ENCODE results near the gene CLRN2.

Gene CLRN2

GRCh38 chr4:17545374-17546140, 30.6 kb downstream of the CLRN2 start:
- no peak for DNase-seq (ENCODE audit: insufficient read length, low spot score)
- TF ChIP-seq POLR2A (IDR thresholded peaks at IDR 0.05; ENCODE audit: low read depth, low read length) = no peak
- FAIRE-seq = no peak

- no peak for DNase-seq (ENCODE audit: insufficient read length, low spot score)
- no peak for TF ChIP-seq POLR2A (IDR thresholded peaks at IDR 0.05; ENCODE audit: low read depth, low read length)
- FAIRE-seq = no peak
These were observed 31.3 kb downstream of the CLRN2 start for GRCh38 chr4:17546222-17546621.

DNA sequence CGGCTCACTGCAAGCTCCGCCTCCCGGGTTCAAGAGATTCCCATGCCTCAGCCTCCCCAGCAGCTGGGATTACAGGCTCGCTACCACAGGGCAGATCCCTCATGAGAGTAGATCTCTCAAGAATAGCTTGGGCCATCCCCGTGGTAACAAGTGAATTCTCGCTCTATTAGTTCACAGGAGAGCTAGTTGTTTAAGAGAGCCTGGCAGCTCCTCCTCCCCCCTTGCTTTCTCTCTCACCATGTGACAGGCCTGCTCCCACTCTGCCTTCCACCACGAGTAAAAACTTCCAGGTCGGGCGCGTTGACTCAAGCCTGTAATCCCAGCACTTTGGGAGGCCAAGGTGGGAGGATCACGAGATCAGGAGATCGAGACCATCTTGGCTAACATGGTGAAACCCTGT, 31.7 kb downstream of the CLRN2 start:
- no peak for FAIRE-seq

GRCh38 chr4:17550549-17550948, 35.6 kb downstream of the CLRN2 start:
- TF ChIP-seq POLR2A (IDR thresholded peaks at IDR 0.05; ENCODE audit: low read depth, low read length) = no peak
- FAIRE-seq = no peak
- no peak for DNase-seq (ENCODE audit: insufficient read length, low spot score)

More for the DNA sequence above, 31.7 kb downstream of the CLRN2 start:
- no peak for DNase-seq (ENCODE audit: insufficient read length, low spot score)
- TF ChIP-seq POLR2A (IDR thresholded peaks at IDR 0.05; ENCODE audit: low read depth, low read length) = no peak

GRCh38 chr4:17552427-17552826, 37.5 kb downstream of the CLRN2 start:
- FAIRE-seq = no peak
- no peak for TF ChIP-seq POLR2A (IDR thresholded peaks at IDR 0.05; ENCODE audit: low read depth, low read length)
- DNase-seq (ENCODE audit: insufficient read length, low spot score) = no peak

GRCh38 chr4:17554568-17554967, 39.6 kb downstream of the CLRN2 start:
- no peak for TF ChIP-seq POLR2A (IDR thresholded peaks at IDR 0.05; ENCODE audit: low read depth, low read length)
- FAIRE-seq = no peak
- DNase-seq (ENCODE audit: insufficient read length, low spot score) = no peak

GRCh38 chr4:17556498-17556897, 41.5 kb downstream of the CLRN2 start:
- TF ChIP-seq POLR2A (IDR thresholded peaks at IDR 0.05; ENCODE audit: low read depth, low read length) = no peak
- DNase-seq (ENCODE audit: insufficient read length, low spot score) (no peak), FAIRE-seq (no peak)

DNA sequence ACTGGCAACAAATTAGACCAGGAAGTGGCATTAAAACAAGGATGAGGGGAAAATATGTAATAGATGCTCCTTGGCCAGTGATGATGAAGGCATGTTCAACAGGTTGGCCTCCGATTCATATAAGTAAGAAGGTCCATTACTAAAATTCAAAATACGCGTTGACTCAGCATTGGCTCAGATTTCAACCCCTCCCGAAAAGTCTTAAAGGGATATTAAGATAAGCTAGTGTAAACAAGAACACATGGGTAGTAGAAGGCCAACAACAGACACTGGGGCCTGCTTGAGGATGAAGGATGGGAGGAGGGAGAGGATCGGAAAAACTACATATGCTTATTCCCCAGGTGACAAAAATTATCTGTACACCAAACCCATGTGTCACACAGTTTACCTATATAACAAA, 42.9 kb downstream of the CLRN2 start:
- TF ChIP-seq POLR2A (IDR thresholded peaks at IDR 0.05; ENCODE audit: low read depth, low read length) = no peak
- DNase-seq (ENCODE audit: insufficient read length, low spot score) (no peak), FAIRE-seq (no peak)

- DNase-seq (ENCODE audit: insufficient read length, low spot score) (no peak), FAIRE-seq (no peak)
- no peak for TF ChIP-seq POLR2A (IDR thresholded peaks at IDR 0.05; ENCODE audit: low read depth, low read length)
These were observed 44.2 kb downstream of the CLRN2 start for GRCh38 chr4:17558941-17559708.

- DNase-seq (ENCODE audit: insufficient read length, low spot score) (no peak), FAIRE-seq (no peak)
- no peak for TF ChIP-seq POLR2A (IDR thresholded peaks at IDR 0.05; ENCODE audit: low read depth, low read length)
These were observed 44.7 kb downstream of the CLRN2 start for GRCh38 chr4:17559709-17560048.

DNA sequence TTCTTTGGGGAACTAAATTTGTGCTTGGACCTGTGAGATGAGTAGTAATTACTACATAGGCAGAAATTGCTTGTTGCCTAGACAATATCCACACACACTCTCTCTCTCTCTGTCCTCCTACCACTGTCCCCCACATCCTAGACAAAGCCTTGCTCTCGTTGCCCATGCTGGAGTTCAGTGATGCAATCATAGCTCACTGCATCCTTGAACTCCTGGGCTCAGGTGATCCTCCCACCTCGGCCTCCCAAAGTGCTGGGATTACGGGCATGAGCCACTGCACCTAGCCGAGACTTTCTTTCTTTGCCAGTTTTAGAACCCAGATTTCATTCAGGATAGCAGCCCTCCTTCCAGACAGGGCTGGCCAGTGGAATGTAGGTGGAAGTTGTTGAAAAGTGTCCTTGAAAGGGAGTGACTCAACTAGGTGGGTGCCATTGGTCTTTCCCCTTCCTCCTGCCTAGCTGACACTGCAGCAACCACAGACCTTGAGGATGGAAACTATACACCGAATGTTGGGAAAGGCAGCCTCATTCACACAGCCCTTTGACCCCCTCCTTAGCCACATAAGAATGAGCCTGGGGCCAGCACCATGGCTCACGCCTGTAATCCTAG, 45.2 kb downstream of the CLRN2 start:
- no peak for DNase-seq (ENCODE audit: insufficient read length, low spot score)
- no peak for FAIRE-seq
- TF ChIP-seq POLR2A (IDR thresholded peaks at IDR 0.05; ENCODE audit: low read depth, low read length) = no peak

- FAIRE-seq = no peak
- no peak for TF ChIP-seq POLR2A (IDR thresholded peaks at IDR 0.05; ENCODE audit: low read depth, low read length)
- DNase-seq (ENCODE audit: insufficient read length, low spot score) = no peak
These were observed 46.4 kb downstream of the CLRN2 start for GRCh38 chr4:17561195-17561909.

- TF ChIP-seq POLR2A (IDR thresholded peaks at IDR 0.05; ENCODE audit: low read depth, low read length) = no peak
- no peak for FAIRE-seq
- no peak for DNase-seq (ENCODE audit: insufficient read length, low spot score)
These were observed 47.2 kb downstream of the CLRN2 start for GRCh38 chr4:17562157-17562556.

DNA sequence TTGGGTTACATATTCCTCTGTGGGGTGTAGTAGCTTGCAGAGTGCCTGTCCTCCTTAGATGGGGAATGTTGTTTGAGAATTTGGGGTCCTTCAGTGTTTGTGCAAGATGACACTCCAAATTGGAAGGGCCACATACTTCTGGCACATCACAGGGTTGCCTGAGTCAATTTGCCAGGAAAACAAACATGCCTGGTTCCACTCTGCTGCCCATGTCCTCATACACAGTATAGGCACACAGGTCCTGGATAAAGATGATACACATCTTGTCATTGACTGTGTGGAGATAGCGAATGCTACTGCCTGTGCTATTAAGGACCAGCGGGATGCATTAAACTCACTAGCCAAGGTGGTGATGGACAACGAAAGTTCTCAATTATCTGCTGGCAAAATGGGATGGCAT, 50.9 kb downstream of the CLRN2 start:
- TF ChIP-seq POLR2A (IDR thresholded peaks at IDR 0.05; ENCODE audit: low read depth, low read length) = no peak
- FAIRE-seq (no peak), DNase-seq (ENCODE audit: insufficient read length, low spot score) (no peak)

Data from H54 (cell line).